Neuron (in vitro differentiated cells): ENCODE data around the gene CEP63.
"Not testable (repeated sequence)": the region's sequence is repeated elsewhere in the genome, so short reads cannot be mapped to it uniquely, and the experiment has no call there.

Experiments
- H2AFZ ChIP-seq: one replicate; pipeline ENCODE4 v1.6.1; 2013; ENCODE audit warnings: low read depth, mild to moderate bottlenecking, inconsistent platforms, low read length, moderate library complexity
- H3K27me3 ChIP-seq: one replicate; pipeline ENCODE4 v1.6.1; 2013; ENCODE audit warnings: low read length; ENCODE audit not compliant: insufficient read depth
- H3K36me3 ChIP-seq: one replicate; pipeline ENCODE4 v1.6.1; 2013; ENCODE audit warnings: low read length; ENCODE audit not compliant: insufficient read depth
- H3K4me1 ChIP-seq: one replicate; pipeline ENCODE4 v1.6.1; 2013; ENCODE audit warnings: low read length; ENCODE audit not compliant: insufficient read depth
- H3K4me3 ChIP-seq: 2 replicates; pipeline ENCODE4 v1.5.1; 2013; ENCODE audit warnings: mild to moderate bottlenecking, low read length, moderate library complexity
- H3K9me3 ChIP-seq: one replicate; pipeline ENCODE4 v1.6.1; 2013; ENCODE audit warnings: low read length

Gene CEP63

GRCh38 chr3:134535186-134535970, 49.5 kb downstream of the CEP63 start:
- H3K36me3 ChIP-seq = peaks cover 22% of the 10 kb centered on the region
- H3K9me3 ChIP-seq = no peaks in the 10 kb centered on the region
- H3K27me3 ChIP-seq = no peaks in the 10 kb centered on the region
- no peak overlapping the region for H2AFZ ChIP-seq
- no peak overlapping the region for H3K4me3 ChIP-seq
- no peaks in the 10 kb centered on the region for H3K4me1 ChIP-seq

GRCh38 chr3:134536781-134537180, 50.9 kb downstream of the CEP63 start:
- H3K9me3 ChIP-seq = no peaks in the 10 kb centered on the region
- no peaks in the 10 kb centered on the region for H3K27me3 ChIP-seq
- H2AFZ ChIP-seq = no peak overlapping the region
- H3K4me1 ChIP-seq = no peaks in the 10 kb centered on the region
- no peak overlapping the region for H3K4me3 ChIP-seq
- peaks cover 22% of the 10 kb centered on the region for H3K36me3 ChIP-seq

GRCh38 chr3:134542287-134542958, 56.6 kb downstream of the CEP63 start:
- H3K9me3 ChIP-seq = peaks cover 2% of the 10 kb centered on the region
- no peak overlapping the region for H2AFZ ChIP-seq
- peaks cover 17% of the 10 kb centered on the region for H3K36me3 ChIP-seq
- H3K4me1 ChIP-seq = no peaks in the 10 kb centered on the region
- H3K27me3 ChIP-seq = no peaks in the 10 kb centered on the region
- no peak overlapping the region for H3K4me3 ChIP-seq

- H3K4me3 ChIP-seq = no peak overlapping the region
- no peaks in the 10 kb centered on the region for H3K4me1 ChIP-seq
- H3K27me3 ChIP-seq = no peaks in the 10 kb centered on the region
- peaks cover 18% of the 10 kb centered on the region for H3K36me3 ChIP-seq
- H3K9me3 ChIP-seq = peaks cover 2% of the 10 kb centered on the region
- H2AFZ ChIP-seq = no peak overlapping the region
Observed at GRCh38 chr3:134543113-134543512, 57.3 kb downstream of the CEP63 start.

- Histone ChIP-seq H3K4me1 (no peaks in the 10 kb centered on the region), H3K4me3 (no peak overlapping the region), H2AFZ (no peak overlapping the region), H3K27me3 (no peaks in the 10 kb centered on the region), H3K9me3 (peaks cover 2% of the 10 kb centered on the region), H3K36me3 (peaks cover 27% of the 10 kb centered on the region)
Observed at GRCh38 chr3:134544316-134544715, 58.5 kb downstream of the CEP63 start.

- not testable (repeated sequence) for H2AFZ ChIP-seq, H3K4me3 ChIP-seq, H3K27me3 ChIP-seq, H3K4me1 ChIP-seq, H3K9me3 ChIP-seq
- peaks cover 31% of the 10 kb centered on the region for H3K36me3 ChIP-seq
Observed at GRCh38 chr3:134544783-134545182, 58.9 kb downstream of the CEP63 start.

- Histone ChIP-seq H3K36me3 (peaks cover 42% of the 10 kb centered on the region), H3K9me3 (peaks cover 2% of the 10 kb centered on the region), H3K4me3 (no peak overlapping the region), H3K27me3 (no peaks in the 10 kb centered on the region), H3K4me1 (no peaks in the 10 kb centered on the region), H2AFZ (no peak overlapping the region)
Observed at GRCh38 chr3:134545818-134546217, 60.0 kb downstream of the CEP63 start.

- H3K9me3 ChIP-seq = no peaks in the 10 kb centered on the region
- H3K4me1 ChIP-seq = no peaks in the 10 kb centered on the region
- H2AFZ ChIP-seq = no peak overlapping the region
- peaks cover 43% of the 10 kb centered on the region for H3K36me3 ChIP-seq
- no peaks in the 10 kb centered on the region for H3K27me3 ChIP-seq
- H3K4me3 ChIP-seq = no peak overlapping the region
Observed at GRCh38 chr3:134552784-134553183, 66.9 kb downstream of the CEP63 start.

- H3K4me1 ChIP-seq = no peaks in the 10 kb centered on the region
- no peaks in the 10 kb centered on the region for H3K9me3 ChIP-seq
- no peaks in the 10 kb centered on the region for H3K27me3 ChIP-seq
- H3K36me3 ChIP-seq = peaks cover 19% of the 10 kb centered on the region
- H2AFZ ChIP-seq = no peak overlapping the region
- no peak overlapping the region for H3K4me3 ChIP-seq
Observed at GRCh38 chr3:134559591-134559990, 73.7 kb downstream of the CEP63 start.

- H3K27me3 ChIP-seq = no peaks in the 10 kb centered on the region
- H3K36me3 ChIP-seq = peaks cover 19% of the 10 kb centered on the region
- H3K4me1 ChIP-seq = no peaks in the 10 kb centered on the region
- H2AFZ ChIP-seq = no peak overlapping the region
- H3K9me3 ChIP-seq = no peaks in the 10 kb centered on the region
- no peak overlapping the region for H3K4me3 ChIP-seq
Observed at GRCh38 chr3:134562055-134562454, 76.2 kb downstream of the CEP63 start.

GRCh38 chr3:134563601-134564000, 77.7 kb downstream of the CEP63 start:
- H3K4me1 ChIP-seq = no peaks in the 10 kb centered on the region
- H3K4me3 ChIP-seq = no peak overlapping the region
- no peak overlapping the region for H2AFZ ChIP-seq
- no peaks in the 10 kb centered on the region for H3K9me3 ChIP-seq
- peaks cover 18% of the 10 kb centered on the region for H3K36me3 ChIP-seq
- no peaks in the 10 kb centered on the region for H3K27me3 ChIP-seq

- no peak overlapping the region for H2AFZ ChIP-seq
- peaks cover 8% of the 10 kb centered on the region for H3K9me3 ChIP-seq
- H3K27me3 ChIP-seq = no peaks in the 10 kb centered on the region
- no peaks in the 10 kb centered on the region for H3K4me1 ChIP-seq
- peaks cover 9% of the 10 kb centered on the region for H3K36me3 ChIP-seq
- no peak overlapping the region for H3K4me3 ChIP-seq
Observed at GRCh38 chr3:134564991-134565390, 79.1 kb downstream of the CEP63 start.

GRCh38 chr3:134567605-134568004, 81.7 kb downstream of the CEP63 start:
- no peaks in the 10 kb centered on the region for H3K27me3 ChIP-seq
- no peak overlapping the region for H3K4me3 ChIP-seq
- no peaks in the 10 kb centered on the region for H3K4me1 ChIP-seq
- peaks cover 8% of the 10 kb centered on the region for H3K9me3 ChIP-seq
- no peak overlapping the region for H2AFZ ChIP-seq
- H3K36me3 ChIP-seq = no peaks in the 10 kb centered on the region
